IMR-90 (cell line): Measurements from ENCODE around the gene CD6.

ENCODE experiments used
- BHLHE40 ChIP-seq: fragments of 150-350 bp; IDR thresholded peaks from 2 replicates; pipeline ENCODE4 v1.6.1; 2016; ENCODE audit warnings: mild to moderate bottlenecking, low read depth, low read length
- CEBPB ChIP-seq: IDR thresholded peaks from 2 replicates; pipeline ENCODE4 v1.6.1; 2012; ENCODE audit warnings: low read depth, low read length, improper control_type of control experiment
- CHD1 ChIP-seq: IDR thresholded peaks from 2 replicates; pipeline ENCODE4 v1.6.1; 2012; ENCODE audit warnings: low read depth, low read length, improper control_type of control experiment
- CTCF ChIP-seq: conservative IDR thresholded peaks from 2 replicates; pipeline ENCODE4 v1.5.1; 2012; ENCODE audit warnings: mild to moderate bottlenecking, low read depth, low read length, improper control_type of control experiment
- ELK1 ChIP-seq: fragments of 150-350 bp; IDR thresholded peaks from 2 replicates; pipeline ENCODE4 v1.6.1; 2016; ENCODE audit warnings: low read depth, mild to moderate bottlenecking, low read length, moderate library complexity, borderline replicate concordance
- FOS ChIP-seq: fragments of 150-350 bp; IDR thresholded peaks from 2 replicates; pipeline ENCODE4 v1.6.1; 2016; ENCODE audit warnings: low read depth, low read length
- POLR2A ChIP-seq: IDR thresholded peaks from 2 replicates; pipeline ENCODE4 v1.6.1; 2012; ENCODE audit warnings: mild to moderate bottlenecking, low read depth, low read length
- RAD21 ChIP-seq: IDR thresholded peaks from 2 replicates; pipeline ENCODE4 v1.6.1; 2012; ENCODE audit warnings: low read length, improper control_type of control experiment
- RCOR1 ChIP-seq: IDR thresholded peaks from 2 replicates; pipeline ENCODE4 v1.6.1; 2012; ENCODE audit warnings: mild to moderate bottlenecking, low read length, improper control_type of control experiment; ENCODE audit not compliant: insufficient replicate concordance
- RFX5 ChIP-seq: IDR thresholded peaks from 2 replicates; pipeline ENCODE4 v1.8.0; 2012; ENCODE audit warnings: low read depth, mild to moderate bottlenecking, low read length, moderate library complexity
- SMC3 ChIP-seq: fragments of 150-350 bp; IDR thresholded peaks from 2 replicates; pipeline ENCODE4 v1.6.1; 2016; ENCODE audit warnings: low read depth, mild to moderate bottlenecking, antibody characterized with exemption, low read length, moderate library complexity
- TF ChIP-seq, protein P1 (sequence below): fragments of 150-350 bp; IDR thresholded peaks from 2 replicates; pipeline ENCODE4 v1.6.1; 2017; ENCODE audit warnings: mild to moderate bottlenecking, antibody characterized with exemption, low read length, low read depth

DNA sequence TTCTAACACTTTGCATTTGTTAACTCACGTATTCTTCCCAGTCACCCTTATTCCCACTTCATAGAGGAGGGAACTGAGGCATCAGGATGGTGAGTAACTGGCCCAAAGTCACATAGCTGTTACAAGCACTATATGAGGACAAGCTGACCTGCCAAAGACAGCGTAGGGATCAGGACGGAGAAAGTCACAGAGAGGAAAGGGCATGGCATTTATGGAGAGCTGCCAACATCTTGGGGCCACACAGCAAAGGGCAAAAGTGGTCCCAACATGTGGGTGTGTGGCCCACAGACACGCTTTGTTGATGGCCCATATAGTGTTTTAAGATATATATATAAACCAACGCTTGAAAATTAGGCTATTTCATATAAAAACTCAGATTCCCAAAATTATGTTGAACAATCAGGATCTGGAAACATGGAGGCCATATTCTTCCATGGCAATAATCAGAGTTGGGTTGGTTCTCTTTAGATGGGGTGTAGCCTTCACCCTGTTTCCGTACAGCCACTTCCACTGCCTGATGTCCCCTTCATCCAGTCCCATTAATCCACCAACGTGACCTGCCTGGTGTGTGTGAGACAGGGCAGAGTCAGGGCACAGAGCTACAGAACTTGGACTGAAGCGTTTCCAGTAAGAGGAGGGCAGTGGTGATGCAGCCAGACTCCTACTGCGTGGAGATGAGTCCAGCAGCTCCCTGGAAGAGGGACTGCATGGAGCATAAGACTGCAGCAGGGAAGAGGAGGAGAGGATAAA is 90.9 kb downstream of the CD6 start:
- TF ChIP-seq POLR2A (no peak), CTCF (no peak), SMC3 (no peak), BHLHE40 (no peak), RAD21 (no peak), RFX5 (no peak), CHD1 (no peak), ELK1 (no peak), RCOR1 (no peak), FOS (no peak), CEBPB (no peak)
- TF ChIP-seq, protein P1, sequence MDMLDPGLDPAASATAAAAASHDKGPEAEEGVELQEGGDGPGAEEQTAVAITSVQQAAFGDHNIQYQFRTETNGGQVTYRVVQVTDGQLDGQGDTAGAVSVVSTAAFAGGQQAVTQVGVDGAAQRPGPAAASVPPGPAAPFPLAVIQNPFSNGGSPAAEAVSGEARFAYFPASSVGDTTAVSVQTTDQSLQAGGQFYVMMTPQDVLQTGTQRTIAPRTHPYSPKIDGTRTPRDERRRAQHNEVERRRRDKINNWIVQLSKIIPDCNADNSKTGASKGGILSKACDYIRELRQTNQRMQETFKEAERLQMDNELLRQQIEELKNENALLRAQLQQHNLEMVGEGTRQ: no peak
